Testis (tissue), 2 donors: ENCODE results near the gene SCPEP1.

Source experiments
- CTCF ChIP-seq, 3 experiments: fragments of 450-650 bp in 2 of 3; fragments of 200-600 bp in 1 of 3; sonication (generic) in 1 of 3; IDR thresholded peaks; one replicate each; pipeline ENCODE4 v1.5.1; 2016 to 2019; ENCODE audit warnings: antibody characterized with exemption in 3 of 3, mild to moderate bottlenecking in 2 of 3, moderate library complexity in 1 of 3
- POLR2A ChIP-seq: fragments of 450-650 bp; IDR thresholded peaks from one replicate; pipeline ENCODE4 v1.6.1; 2017; ENCODE audit warnings: antibody characterized with exemption, mild to moderate bottlenecking, moderate library complexity

DNA sequence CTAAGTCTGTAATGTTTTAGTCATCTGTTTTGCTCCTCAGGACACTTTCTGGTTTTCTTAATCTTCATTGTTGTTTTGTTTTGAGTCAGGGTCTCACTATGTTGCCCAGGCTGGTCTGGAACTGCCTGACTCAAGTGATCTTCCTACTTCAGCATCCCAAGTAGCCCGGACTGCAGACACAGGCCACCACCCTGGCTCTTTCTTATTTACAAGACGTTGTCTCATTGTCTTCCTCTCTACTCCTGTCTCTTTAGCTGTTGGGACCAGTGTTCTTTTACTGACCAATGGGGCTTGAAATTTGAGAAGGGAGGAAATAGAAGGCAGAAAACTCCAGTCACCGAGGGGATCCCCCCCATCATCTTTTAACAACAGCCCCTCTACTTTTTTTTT, 1.2 kb downstream of the SCPEP1 start:
- TF ChIP-seq POLR2A (no peak), CTCF (IDR thresholded peaks at IDR 0.05) (no peak)
